HUES48 (cell line): ENCODE results near the gene TMEM208.
A peak's percentile ranks its signal among the peaks of the same experiment; 100 is the strongest.

Experiments
- H3K27ac ChIP-seq: one replicate; pipeline ENCODE4 v1.7.0; 2013; ENCODE audit warnings: low read depth, low read length, inconsistent platforms
- H3K27me3 ChIP-seq: 2 replicates; pipeline ENCODE4 v1.6.1; 2013; ENCODE audit warnings: mild to moderate bottlenecking, low read length; ENCODE audit not compliant: control insufficient read depth, insufficient read depth
- H3K36me3 ChIP-seq: 2 replicates; pipeline ENCODE4 v1.6.1; 2013; ENCODE audit warnings: low read length; ENCODE audit not compliant: control insufficient read depth, insufficient read depth
- H3K4me1 ChIP-seq: 2 replicates; pipeline ENCODE4 v1.6.1; 2013; ENCODE audit warnings: mild to moderate bottlenecking, low read length; ENCODE audit not compliant: control insufficient read depth, insufficient read depth
- H3K4me3 ChIP-seq: 2 replicates; pipeline ENCODE4 v1.5.1; 2013; ENCODE audit warnings: mild to moderate bottlenecking, low read depth, low read length
- H3K9ac ChIP-seq: 2 replicates; pipeline ENCODE4 v1.6.1; 2013; ENCODE audit warnings: mild to moderate bottlenecking, low read depth, low read length, moderate library complexity
- H3K9me3 ChIP-seq: 2 replicates; pipeline ENCODE4 v1.6.1; 2013; ENCODE audit warnings: low read length; ENCODE audit not compliant: control insufficient read depth, insufficient read depth

The TMEM208 gene

DNA sequence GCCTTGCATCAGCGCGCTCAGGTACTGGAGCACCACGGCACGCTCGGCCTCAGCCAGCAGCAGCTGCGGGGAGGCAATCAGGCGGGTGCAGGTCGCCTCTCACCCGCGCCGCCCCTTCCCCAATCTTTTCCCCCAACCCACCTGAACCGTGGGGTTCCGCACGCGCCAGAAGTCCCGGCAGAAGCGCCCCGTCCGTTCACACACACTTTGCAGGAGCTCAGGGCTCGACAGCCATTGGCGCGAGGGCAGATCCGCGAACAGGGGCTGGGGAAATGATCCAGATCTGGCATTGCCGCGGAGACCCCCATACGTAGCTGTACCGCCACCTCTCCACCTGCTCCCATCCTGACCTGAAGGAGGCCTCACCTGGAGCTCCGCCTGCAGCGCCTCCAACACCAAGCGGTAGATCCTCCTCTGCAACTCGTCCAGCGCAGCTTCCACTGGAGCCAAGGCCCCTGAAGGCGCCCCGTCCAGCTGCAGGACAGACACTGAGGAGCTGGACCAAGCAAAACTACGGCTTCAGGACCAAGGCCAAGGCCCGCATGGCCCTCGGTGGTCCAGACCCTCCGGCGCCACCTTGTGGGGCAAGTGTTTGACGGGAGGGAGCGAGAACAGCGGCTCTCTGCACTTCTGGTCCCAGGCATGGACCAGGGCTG is 41.8 kb upstream of the TMEM208 start:
- Histone ChIP-seq H3K36me3 (no peaks in the 10 kb centered on the region), H3K4me3 (peak overlapping the region; percentile 96; the same call in 1 of the 2 replicates), H3K4me1 (0 out of 2 replicates have a peak, but pooled peaks cover 4% of the 10 kb centered on the region), H3K9ac (no peak overlapping the region), H3K27me3 (peaks cover 28% of the 10 kb centered on the region), H3K9me3 (no peaks in the 10 kb centered on the region), H3K27ac (no peak overlapping the region)

DNA sequence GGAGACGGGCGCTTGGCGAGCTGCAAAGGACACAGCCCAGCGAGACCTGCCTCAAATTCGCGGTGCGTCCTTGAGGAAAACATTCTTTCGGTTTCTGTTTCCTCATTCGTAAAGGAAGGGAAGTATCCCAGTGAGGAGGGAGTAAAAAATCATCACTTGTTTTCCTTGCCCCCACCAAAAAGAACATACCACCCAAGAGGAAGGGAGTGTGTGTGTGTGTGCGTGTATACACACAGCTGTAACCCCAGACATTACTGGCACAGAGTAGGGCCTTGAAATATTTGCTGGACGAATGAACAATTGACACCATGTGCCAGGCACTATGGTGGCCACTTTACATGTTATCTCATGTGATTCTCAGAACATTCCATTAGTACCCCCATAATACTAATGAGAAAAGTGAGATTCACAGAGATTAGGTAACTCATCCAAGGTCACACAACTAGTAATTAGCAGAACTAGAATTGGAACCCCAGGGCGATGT is 41.2 kb upstream of the TMEM208 start:
- 0 out of 2 replicates have a peak, but pooled peaks cover 4% of the 10 kb centered on the region for H3K4me1 ChIP-seq

DNA sequence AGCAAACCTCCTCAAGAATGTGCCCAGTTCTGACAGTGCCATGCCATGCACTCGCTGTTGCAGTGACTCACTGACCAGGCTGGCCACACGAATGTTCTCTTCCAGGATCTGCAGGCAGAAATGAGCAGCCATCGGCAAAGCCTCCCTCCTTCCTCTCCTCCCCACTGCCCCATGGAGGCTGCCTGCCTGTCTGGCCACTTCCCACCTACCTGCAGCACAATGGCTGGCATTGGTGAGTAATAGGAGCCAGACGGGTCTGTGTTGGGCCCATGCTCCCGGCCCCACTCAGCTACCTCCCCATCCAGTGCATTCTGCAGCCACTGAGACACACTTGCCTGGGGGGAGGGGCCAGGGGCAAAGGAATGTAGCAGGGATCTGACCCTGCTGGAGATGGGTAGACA is 40.4 kb upstream of the TMEM208 start:
- H3K36me3 ChIP-seq, result no peaks in the 10 kb centered on the region
- no peak overlapping the region for H3K9ac ChIP-seq
- H3K4me3 ChIP-seq, result no peak overlapping the region
- H3K9me3 ChIP-seq, result no peaks in the 10 kb centered on the region
- H3K4me1 ChIP-seq, result 0 out of 2 replicates have a peak, but pooled peaks cover 4% of the 10 kb centered on the region
- peaks cover 28% of the 10 kb centered on the region for H3K27me3 ChIP-seq
- no peak overlapping the region for H3K27ac ChIP-seq

More for the DNA sequence above, 41.2 kb upstream of the TMEM208 start:
- Histone ChIP-seq H3K9me3 (no peaks in the 10 kb centered on the region), H3K27ac (no peak overlapping the region), H3K4me3 (no peak overlapping the region), H3K9ac (no peak overlapping the region), H3K36me3 (no peaks in the 10 kb centered on the region), H3K27me3 (peaks cover 28% of the 10 kb centered on the region)

DNA sequence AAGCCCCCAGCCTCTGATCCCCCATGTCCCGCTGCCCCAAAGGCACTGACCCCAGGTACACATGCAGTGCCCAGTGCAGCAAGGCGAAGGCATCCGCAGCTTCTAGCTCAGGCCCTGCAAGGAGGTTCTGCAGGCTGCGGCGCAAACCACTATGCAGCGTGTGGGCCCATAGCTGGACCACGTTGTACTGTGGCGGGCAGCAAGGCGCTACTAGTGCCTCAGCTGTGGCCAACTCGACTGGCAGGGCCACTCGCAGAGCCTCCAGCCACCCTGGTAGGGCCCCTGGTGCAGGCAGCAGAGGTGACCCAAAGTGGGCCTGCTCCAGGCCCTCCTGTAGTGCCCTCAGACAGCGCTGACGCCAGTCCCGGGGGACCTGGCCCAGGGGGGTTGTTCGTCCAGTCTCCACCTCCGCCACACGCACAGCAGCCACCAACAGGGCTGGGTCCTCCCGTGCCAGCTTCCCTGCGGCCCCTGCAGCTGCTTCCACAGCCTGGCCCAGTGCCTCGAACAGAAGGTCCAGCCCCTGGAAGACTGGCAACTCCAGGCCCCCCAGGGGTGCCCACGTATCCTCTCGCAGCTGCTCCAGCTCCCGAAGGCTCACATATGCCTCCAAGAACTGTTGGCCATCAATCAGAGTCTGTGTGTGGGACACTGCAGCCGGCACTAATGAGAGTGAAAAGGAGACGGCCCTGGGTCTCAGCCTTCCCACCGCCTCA is 39.6 kb upstream of the TMEM208 start:
- Histone ChIP-seq H3K27ac (no peak overlapping the region), H3K9me3 (no peaks in the 10 kb centered on the region), H3K4me1 (0 out of 2 replicates have a peak, but pooled peaks cover 4% of the 10 kb centered on the region), H3K9ac (no peak overlapping the region), H3K36me3 (no peaks in the 10 kb centered on the region), H3K4me3 (no peak overlapping the region), H3K27me3 (peaks cover 28% of the 10 kb centered on the region)

DNA sequence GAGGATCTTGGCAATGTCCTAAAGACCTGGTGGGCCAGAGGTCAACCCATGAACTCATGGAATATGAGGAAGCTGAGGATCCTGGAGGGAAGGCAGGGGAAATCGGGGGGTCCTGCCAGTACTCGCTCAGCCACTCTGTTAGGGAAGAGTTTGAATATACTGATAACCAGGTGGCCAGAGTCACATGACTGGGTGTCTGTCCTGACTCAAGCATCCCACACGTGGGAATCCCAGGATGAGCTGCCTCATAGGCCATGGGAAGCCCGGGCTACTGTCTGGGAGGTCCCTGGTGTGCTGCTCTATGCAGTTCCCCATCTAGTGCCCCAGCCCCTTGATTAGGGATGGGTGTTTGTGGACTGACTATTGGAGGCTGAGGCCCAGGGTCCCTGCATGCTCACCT is 38.6 kb upstream of the TMEM208 start:
- Histone ChIP-seq H3K27me3 (peaks cover 28% of the 10 kb centered on the region), H3K4me3 (no peak overlapping the region), H3K9ac (no peak overlapping the region), H3K27ac (no peak overlapping the region), H3K4me1 (0 out of 2 replicates have a peak, but pooled peaks cover 11% of the 10 kb centered on the region), H3K9me3 (no peaks in the 10 kb centered on the region), H3K36me3 (peaks cover 4% of the 10 kb centered on the region; the same call in 1 of the 2 replicates)

DNA sequence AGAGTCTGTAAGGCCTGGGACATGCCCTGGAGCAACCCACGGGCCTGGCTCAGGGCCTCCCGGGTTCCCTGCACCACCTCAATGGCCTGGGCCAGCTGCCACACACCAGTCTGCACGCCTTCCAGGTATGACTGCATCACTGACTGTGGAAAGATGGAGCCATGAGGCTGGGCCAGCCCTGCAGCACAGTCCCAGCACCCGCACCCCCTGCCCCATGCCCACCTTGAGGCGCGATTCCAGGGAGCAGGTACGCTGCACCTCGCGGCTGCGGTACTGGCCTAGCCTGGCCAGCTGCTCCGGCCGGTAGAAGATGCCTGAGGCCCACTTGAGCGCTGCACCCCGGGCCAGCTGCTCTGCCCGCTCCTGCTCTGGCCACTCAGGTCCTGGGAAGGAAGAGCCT is 38.1 kb upstream of the TMEM208 start:
- Histone ChIP-seq H3K4me3 (no peak overlapping the region), H3K27me3 (peaks cover 28% of the 10 kb centered on the region), H3K36me3 (peaks cover 8% of the 10 kb centered on the region; the same call in 1 of the 2 replicates), H3K9me3 (no peaks in the 10 kb centered on the region), H3K27ac (no peak overlapping the region), H3K9ac (no peak overlapping the region), H3K4me1 (0 out of 2 replicates have a peak, but pooled peaks cover 11% of the 10 kb centered on the region)

DNA sequence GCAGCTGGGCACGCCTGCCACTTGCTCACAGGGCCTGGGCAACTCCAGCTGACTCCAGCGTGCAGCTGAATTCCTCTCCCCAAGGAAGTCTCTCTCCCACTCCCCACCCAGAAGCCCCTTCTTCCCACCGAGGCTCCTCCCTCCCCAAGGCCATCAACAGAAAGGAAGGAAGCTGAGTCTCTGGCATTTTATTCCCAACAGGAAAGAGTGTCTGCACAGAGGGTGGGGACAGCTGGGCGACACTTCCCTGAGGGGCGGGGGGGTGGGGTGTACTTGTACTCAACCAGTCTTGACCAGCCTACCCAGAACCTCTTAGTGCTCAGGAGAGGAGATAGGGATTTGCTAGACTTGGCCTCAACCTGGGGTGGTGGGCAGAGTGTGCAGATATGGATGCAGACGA is 36.9 kb upstream of the TMEM208 start, which contains the start of gene EXOC3L1:
TSS of gene EXOC3L1 (minus strand) at position 96 of the 400 bp plus-strand sequence. CDS start 460 bp downstream, outside the sequence.
- H3K9me3 ChIP-seq, result no peaks in the 10 kb centered on the region
- H3K27me3 ChIP-seq, result peaks cover 17% of the 10 kb centered on the region
- H3K36me3 ChIP-seq, result peaks cover 21% of the 10 kb centered on the region
- no peak within 1 kb of the TSS for H3K4me3 ChIP-seq
- H3K4me1 ChIP-seq, result 0 out of 2 replicates have a peak, but pooled peaks cover 7% of the 10 kb centered on the region
- no peak within 1 kb of the TSS for H3K9ac ChIP-seq
- H3K27ac ChIP-seq, result no peak within 1 kb of the TSS

DNA sequence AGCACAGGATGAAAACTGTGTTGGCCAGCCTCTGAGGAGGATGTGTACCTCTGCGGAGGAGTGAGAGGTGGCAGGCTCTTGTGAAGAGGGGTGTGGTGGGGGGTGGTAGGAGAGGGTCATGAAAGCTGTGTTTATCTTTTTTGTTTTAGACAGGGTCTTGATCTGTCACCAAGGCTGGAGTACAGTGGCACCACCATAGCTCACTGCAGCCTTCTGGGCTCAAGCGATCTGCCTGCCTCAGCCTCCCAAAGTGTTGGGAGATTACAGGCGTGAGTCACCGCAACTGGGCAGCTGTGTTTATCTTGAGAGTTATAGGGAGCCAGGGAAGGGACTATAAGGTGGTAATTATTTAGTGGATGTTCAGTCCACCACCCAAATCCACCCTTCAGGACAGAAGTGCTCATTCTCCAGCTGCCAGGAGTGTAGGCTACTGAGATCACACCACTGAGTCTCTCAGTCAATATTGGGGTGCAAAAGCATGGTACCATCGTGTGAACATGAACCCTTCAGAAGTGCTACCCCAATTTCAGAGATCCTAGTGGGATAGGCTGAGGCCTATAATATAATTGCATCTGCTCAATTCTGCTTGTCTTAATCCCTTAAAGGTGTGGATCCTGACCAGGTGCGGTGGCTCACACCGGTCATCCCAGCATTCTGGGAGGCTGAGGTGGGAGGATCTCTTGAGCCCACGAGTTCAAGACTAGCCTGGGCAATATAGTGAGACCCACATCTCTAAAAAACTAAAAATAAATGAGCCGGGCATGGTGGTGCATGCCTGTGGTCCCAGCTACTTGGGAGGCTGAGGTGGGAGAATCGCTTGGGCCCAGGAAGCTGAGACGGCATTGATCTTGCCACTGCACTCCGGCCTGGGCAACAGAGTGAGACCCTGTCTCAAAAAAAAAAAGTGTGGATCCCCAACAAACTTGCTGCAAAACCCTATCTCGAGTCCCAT is 36.2 kb upstream of the TMEM208 start:
- Histone ChIP-seq H3K9me3 (no peaks in the 10 kb centered on the region), H3K27me3 (peaks cover 12% of the 10 kb centered on the region), H3K9ac (no peak overlapping the region), H3K4me3 (no peak overlapping the region), H3K4me1 (0 out of 2 replicates have a peak, but pooled peaks cover 7% of the 10 kb centered on the region), H3K36me3 (peaks cover 28% of the 10 kb centered on the region), H3K27ac (no peak overlapping the region)

DNA sequence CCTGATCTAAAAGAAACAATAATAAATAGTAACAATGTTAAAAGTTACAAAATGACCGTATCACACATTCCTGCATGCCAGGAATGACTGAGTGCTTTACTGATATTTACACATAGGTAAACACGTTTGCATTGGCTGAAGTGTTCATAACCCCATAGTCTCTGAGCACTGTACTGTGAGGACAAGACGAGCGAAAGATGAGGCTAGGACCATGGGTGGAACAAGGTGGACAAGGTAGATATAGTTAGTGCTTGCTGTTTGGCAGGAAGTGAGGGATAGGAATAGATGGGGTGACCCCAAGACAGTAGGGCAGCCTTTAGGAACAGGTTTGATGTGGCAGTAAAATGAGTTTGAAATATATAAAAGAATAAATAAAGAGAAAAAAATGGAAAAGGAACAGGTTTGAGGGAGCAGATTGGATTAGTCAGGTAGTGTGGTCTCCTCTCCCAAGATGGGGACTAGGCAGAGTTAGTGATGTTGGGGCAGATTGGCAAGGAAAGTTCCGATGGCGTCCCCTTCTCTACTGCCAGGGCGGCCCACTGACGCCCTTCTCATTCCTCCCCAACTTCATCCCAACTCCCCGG is 35.4 kb upstream of the TMEM208 start:
- Histone ChIP-seq H3K27me3 (peaks cover 4% of the 10 kb centered on the region; the same call in 1 of the 2 replicates), H3K27ac (no peak overlapping the region), H3K36me3 (peaks cover 35% of the 10 kb centered on the region), H3K9ac (no peak overlapping the region), H3K4me1 (0 out of 2 replicates have a peak, but pooled peaks cover 7% of the 10 kb centered on the region), H3K4me3 (peak overlapping the region; percentile 95; the same call in 1 of the 2 replicates), H3K9me3 (no peaks in the 10 kb centered on the region)
